ENCODE data around the gene BANP.

DNA sequence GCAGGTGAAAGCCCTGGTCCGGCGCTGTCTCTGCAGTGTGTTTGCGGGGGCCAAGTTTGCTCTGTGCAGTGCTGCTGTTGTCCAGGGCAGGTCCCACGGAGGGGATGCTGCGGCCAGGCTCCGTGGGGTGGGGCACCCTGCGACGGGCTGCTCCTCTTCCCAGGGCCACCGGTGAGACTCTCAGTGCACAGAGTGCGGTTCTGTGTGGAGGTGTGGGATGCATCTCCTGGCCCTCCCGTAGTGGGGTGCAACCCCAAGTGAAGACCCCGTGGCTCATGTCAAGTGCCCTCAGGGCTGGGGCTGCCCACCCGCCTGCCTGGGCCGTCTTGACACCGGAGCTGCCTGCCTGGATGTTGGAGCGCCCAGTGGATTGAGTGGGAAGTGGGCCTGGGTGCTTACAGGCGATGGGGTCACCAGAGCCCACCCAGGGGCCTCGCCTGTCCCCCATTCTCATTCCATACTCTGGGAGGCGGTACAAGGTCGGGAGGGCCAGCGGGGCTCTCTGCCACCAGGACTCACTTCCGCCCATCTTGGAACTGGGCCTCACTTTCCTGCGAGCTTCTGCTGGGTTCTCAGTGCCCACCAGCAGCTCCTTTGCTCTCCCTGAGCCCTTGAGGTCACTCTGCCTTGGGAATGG, 119.9 kb downstream of the BANP start:
- TF ChIP-seq, protein P1, sequence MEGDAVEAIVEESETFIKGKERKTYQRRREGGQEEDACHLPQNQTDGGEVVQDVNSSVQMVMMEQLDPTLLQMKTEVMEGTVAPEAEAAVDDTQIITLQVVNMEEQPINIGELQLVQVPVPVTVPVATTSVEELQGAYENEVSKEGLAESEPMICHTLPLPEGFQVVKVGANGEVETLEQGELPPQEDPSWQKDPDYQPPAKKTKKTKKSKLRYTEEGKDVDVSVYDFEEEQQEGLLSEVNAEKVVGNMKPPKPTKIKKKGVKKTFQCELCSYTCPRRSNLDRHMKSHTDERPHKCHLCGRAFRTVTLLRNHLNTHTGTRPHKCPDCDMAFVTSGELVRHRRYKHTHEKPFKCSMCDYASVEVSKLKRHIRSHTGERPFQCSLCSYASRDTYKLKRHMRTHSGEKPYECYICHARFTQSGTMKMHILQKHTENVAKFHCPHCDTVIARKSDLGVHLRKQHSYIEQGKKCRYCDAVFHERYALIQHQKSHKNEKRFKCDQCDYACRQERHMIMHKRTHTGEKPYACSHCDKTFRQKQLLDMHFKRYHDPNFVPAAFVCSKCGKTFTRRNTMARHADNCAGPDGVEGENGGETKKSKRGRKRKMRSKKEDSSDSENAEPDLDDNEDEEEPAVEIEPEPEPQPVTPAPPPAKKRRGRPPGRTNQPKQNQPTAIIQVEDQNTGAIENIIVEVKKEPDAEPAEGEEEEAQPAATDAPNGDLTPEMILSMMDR (conservative IDR thresholded peaks at IDR 0.05 in 1 of 2, IDR thresholded peaks at IDR 0.05 in 1 of 2; ENCODE audit: low read depth in 1 of 2, low read length in 2 of 2) = no peak
- no peak for TF ChIP-seq EZH2 (IDR thresholded peaks at IDR 0.05; ENCODE audit: low read length, missing control alignments)

All from fibroblast of lung (primary cell).